ENCODE data around the gene ANKRD11. TPM values are rescaled to one million over a fixed set of nuclear protein-coding genes. Genes with fewer than 3 reads are reported as not detected.

The ANKRD11 gene
- total RNA-seq, 1 experiment from 2014 or later, result 99.4 TPM

DNA sequence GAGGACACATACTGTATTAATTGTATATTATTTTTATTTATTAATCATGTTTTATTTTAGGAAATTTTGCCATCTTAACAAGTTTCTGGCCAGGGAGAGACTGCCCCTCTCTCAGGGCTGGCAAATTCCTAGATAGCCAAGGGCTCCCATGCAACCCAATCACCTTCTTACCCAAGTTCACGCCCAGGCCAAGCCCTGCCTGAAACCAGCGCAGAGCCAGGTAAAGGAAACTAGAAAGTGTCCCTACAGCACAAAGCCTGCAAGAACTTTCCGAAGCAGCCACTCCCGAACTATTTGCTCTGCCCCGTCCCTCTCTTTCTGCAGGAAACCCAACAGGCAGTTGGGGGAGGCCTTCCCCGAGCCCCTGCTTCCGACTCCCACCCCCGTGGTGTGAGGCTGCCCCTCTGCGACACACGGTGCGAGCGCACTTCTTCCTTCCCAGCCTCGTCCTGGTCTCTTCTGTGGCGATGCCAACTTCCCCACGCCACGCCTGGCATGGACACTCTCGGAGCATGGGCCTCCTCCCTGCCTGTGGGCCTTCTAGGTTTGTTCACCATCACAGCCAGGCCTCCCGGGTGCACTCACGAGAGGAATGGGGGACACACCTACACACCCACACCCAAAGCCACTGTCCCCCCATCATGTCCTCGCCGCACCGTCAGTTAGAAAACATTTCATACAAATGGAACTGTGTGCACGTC lies 172.5 kb downstream of the ANKRD11 start:
- ChIA-PET POLR2A (no interaction called here), CTCF (no interaction called here)
- DNase-seq (ENCODE audit: low read depth, low spot score), result no peak
- no peaks in the 10 kb centered on the region for H3K9me3 ChIP-seq (ENCODE audit: control insufficient read depth, insufficient read depth, low read depth, low read length)
- peaks cover 93% of the 10 kb centered on the region for H3K4me1 ChIP-seq (ENCODE audit: control insufficient read depth, insufficient read depth, low read length)
- ATAC-seq, result no peak
- H3K27me3 ChIP-seq (ENCODE audit: control insufficient read depth, insufficient read depth, low read length), result no peaks in the 10 kb centered on the region
- H3K36me3 ChIP-seq (ENCODE audit: control insufficient read depth, insufficient read depth, low read length), result no peaks in the 10 kb centered on the region
- in situ Hi-C loops (cut with HindIII; ENCODE audit: low pct_unique_long_range_greater_than_20kb, low sequenced_read_pairs) (no loop called here), intact Hi-C loops (cut with micrococcal nuclease; ENCODE audit: unreplicated experiment) (no loop called here)
- H3K4me3 ChIP-seq (ENCODE audit: low read depth in 2 of 2, low read length in 2 of 2), result no peak overlapping the region
- H3K27ac ChIP-seq (ENCODE audit: low read length), result peak overlapping the region; percentile 86
- TF ChIP-seq, protein P1, sequence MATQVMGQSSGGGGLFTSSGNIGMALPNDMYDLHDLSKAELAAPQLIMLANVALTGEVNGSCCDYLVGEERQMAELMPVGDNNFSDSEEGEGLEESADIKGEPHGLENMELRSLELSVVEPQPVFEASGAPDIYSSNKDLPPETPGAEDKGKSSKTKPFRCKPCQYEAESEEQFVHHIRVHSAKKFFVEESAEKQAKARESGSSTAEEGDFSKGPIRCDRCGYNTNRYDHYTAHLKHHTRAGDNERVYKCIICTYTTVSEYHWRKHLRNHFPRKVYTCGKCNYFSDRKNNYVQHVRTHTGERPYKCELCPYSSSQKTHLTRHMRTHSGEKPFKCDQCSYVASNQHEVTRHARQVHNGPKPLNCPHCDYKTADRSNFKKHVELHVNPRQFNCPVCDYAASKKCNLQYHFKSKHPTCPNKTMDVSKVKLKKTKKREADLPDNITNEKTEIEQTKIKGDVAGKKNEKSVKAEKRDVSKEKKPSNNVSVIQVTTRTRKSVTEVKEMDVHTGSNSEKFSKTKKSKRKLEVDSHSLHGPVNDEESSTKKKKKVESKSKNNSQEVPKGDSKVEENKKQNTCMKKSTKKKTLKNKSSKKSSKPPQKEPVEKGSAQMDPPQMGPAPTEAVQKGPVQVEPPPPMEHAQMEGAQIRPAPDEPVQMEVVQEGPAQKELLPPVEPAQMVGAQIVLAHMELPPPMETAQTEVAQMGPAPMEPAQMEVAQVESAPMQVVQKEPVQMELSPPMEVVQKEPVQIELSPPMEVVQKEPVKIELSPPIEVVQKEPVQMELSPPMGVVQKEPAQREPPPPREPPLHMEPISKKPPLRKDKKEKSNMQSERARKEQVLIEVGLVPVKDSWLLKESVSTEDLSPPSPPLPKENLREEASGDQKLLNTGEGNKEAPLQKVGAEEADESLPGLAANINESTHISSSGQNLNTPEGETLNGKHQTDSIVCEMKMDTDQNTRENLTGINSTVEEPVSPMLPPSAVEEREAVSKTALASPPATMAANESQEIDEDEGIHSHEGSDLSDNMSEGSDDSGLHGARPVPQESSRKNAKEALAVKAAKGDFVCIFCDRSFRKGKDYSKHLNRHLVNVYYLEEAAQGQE (IDR thresholded peaks at IDR 0.05; ENCODE audit: insufficient read depth in 1 of 2, low read depth in 2 of 2, low read length in 1 of 2), result no peak
- no peak for TF ChIP-seq SIN3A (IDR thresholded peaks at IDR 0.05; ENCODE audit: borderline replicate concordance, insufficient read depth, low read depth, low read length)
- BruUV-seq (replicated peaks), result no TSS peak

DNA sequence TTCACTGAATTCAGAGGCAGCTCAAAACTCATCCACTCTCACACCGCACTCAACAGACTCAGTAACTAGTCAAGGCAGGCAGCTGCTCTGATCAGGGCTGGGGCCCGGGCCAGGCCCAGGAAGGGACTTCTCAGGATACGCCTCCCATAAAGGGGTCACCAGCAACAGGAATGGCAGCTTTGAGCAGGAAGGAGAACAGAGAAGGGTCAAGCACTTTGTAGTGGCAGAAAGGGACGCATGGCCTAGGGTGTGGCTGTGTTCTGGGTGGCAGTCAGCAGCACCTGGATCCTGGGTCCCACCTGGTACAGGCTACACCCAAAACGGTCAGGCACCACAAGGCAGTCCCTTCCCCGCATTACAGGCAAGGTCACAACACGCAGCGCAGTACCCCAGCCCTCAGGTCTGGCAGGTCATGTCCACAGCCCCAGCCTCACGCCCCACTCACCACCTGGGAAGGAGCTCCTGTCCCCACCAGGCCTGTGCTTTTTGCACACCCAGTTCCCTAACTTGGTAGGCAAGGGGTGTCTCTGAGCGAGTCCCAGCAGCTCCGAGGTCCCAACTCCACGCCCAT lies 173.2 kb downstream of the ANKRD11 start:
- Histone ChIP-seq H3K4me3 (ENCODE audit: low read depth in 2 of 2, low read length in 2 of 2) (no peak overlapping the region), H3K36me3 (ENCODE audit: control insufficient read depth, insufficient read depth, low read length) (no peaks in the 10 kb centered on the region), H3K27ac (ENCODE audit: low read length) (peak overlapping the region; percentile 86), H3K4me1 (ENCODE audit: control insufficient read depth, insufficient read depth, low read length) (peaks cover 86% of the 10 kb centered on the region), H3K27me3 (ENCODE audit: control insufficient read depth, insufficient read depth, low read length) (no peaks in the 10 kb centered on the region), H3K9me3 (ENCODE audit: control insufficient read depth, insufficient read depth, low read depth, low read length) (no peaks in the 10 kb centered on the region)
- POLR2A ChIA-PET, result no interaction called here
- DNase-seq (ENCODE audit: low read depth, low spot score), result no peak
- ATAC-seq, result no peak
- in situ Hi-C loops (cut with HindIII; ENCODE audit: low pct_unique_long_range_greater_than_20kb, low sequenced_read_pairs) (no loop called here), intact Hi-C loops (cut with micrococcal nuclease; ENCODE audit: unreplicated experiment) (no loop called here)
- BruUV-seq (replicated peaks), result no TSS peak
- CTCF ChIA-PET, result no interaction called here
- TF ChIP-seq POLR2AphosphoS5 (IDR thresholded peaks at IDR 0.05; ENCODE audit: low read depth, low read length) (no peak), SIN3A (IDR thresholded peaks at IDR 0.05; ENCODE audit: borderline replicate concordance, insufficient read depth, low read depth, low read length) (no peak), TCF7L2 (IDR thresholded peaks at IDR 0.05; ENCODE audit: low read depth, low read length) (no peak)
- TF ChIP-seq, protein P1 (IDR thresholded peaks at IDR 0.05; ENCODE audit: insufficient read depth in 1 of 2, low read depth in 2 of 2, low read length in 1 of 2), result no peak
- TF ChIP-seq, protein P2, sequence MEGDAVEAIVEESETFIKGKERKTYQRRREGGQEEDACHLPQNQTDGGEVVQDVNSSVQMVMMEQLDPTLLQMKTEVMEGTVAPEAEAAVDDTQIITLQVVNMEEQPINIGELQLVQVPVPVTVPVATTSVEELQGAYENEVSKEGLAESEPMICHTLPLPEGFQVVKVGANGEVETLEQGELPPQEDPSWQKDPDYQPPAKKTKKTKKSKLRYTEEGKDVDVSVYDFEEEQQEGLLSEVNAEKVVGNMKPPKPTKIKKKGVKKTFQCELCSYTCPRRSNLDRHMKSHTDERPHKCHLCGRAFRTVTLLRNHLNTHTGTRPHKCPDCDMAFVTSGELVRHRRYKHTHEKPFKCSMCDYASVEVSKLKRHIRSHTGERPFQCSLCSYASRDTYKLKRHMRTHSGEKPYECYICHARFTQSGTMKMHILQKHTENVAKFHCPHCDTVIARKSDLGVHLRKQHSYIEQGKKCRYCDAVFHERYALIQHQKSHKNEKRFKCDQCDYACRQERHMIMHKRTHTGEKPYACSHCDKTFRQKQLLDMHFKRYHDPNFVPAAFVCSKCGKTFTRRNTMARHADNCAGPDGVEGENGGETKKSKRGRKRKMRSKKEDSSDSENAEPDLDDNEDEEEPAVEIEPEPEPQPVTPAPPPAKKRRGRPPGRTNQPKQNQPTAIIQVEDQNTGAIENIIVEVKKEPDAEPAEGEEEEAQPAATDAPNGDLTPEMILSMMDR (IDR thresholded peaks at IDR 0.05), result no peak

Data from Panc1 (cell line).